WTC11 (cell line): ENCODE results near the gene RAG2.

Experiments used
- ARID4B ChIP-seq: sonication (generic); formaldehyde crosslinking; IDR thresholded peaks from 2 replicates; pipeline ENCODE4 v1.8.0; 2023; ENCODE audit warnings: missing genetic modification reagents, mild to moderate bottlenecking, borderline replicate concordance
- CREM ChIP-seq: sonication (generic); formaldehyde crosslinking; IDR thresholded peaks from 2 replicates; pipeline ENCODE4 v1.8.1; 2022; ENCODE audit warnings: mild to moderate bottlenecking, missing genetic modification reagents, moderate library complexity
- ESRRA ChIP-seq: sonication (generic); formaldehyde crosslinking; IDR thresholded peaks from 2 replicates; pipeline ENCODE4 v1.8.1; 2022; ENCODE audit warnings: mild to moderate bottlenecking, missing genetic modification reagents, borderline replicate concordance
- FOXK1 ChIP-seq: sonication (generic); formaldehyde crosslinking; IDR thresholded peaks from 2 replicates; pipeline ENCODE4 v1.8.0; 2022; ENCODE audit warnings: mild to moderate bottlenecking, moderate library complexity, missing genetic modification reagents
- JUN ChIP-seq: sonication (generic); formaldehyde crosslinking; IDR thresholded peaks from 2 replicates; pipeline ENCODE4 v1.8.0; 2023; ENCODE audit warnings: mild to moderate bottlenecking, missing genetic modification reagents
- RELA ChIP-seq: sonication (generic); formaldehyde crosslinking; IDR thresholded peaks from 2 replicates; pipeline ENCODE4 v1.8.1; 2022; ENCODE audit warnings: missing genetic modification reagents, mild to moderate bottlenecking, borderline replicate concordance
- ZNF121 ChIP-seq: sonication (generic); formaldehyde crosslinking; IDR thresholded peaks from 2 replicates; pipeline ENCODE4 v1.8.0; 2023; ENCODE audit warnings: missing genetic modification reagents
- TF ChIP-seq, protein P1 (sequence below): fragments of 200-600 bp; IDR thresholded peaks from 2 replicates; pipeline ENCODE4 v1.8.0; 2022; ENCODE audit warnings: antibody characterized with exemption

GRCh38 chr11:36622431-36623136 lies 24.5 kb upstream of the RAG2 start:
- TF ChIP-seq, protein P1, sequence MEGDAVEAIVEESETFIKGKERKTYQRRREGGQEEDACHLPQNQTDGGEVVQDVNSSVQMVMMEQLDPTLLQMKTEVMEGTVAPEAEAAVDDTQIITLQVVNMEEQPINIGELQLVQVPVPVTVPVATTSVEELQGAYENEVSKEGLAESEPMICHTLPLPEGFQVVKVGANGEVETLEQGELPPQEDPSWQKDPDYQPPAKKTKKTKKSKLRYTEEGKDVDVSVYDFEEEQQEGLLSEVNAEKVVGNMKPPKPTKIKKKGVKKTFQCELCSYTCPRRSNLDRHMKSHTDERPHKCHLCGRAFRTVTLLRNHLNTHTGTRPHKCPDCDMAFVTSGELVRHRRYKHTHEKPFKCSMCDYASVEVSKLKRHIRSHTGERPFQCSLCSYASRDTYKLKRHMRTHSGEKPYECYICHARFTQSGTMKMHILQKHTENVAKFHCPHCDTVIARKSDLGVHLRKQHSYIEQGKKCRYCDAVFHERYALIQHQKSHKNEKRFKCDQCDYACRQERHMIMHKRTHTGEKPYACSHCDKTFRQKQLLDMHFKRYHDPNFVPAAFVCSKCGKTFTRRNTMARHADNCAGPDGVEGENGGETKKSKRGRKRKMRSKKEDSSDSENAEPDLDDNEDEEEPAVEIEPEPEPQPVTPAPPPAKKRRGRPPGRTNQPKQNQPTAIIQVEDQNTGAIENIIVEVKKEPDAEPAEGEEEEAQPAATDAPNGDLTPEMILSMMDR: no peak
- no peak for TF ChIP-seq ESRRA (CRISPR knock-in tag)
- no peak for TF ChIP-seq CREM (CRISPR knock-in tag)
- TF ChIP-seq FOXK1 (CRISPR knock-in tag): no peak
- no peak for TF ChIP-seq RELA (CRISPR knock-in tag)
- TF ChIP-seq JUN (CRISPR knock-in tag): no peak
- no peak for TF ChIP-seq ARID4B (CRISPR knock-in tag)
- TF ChIP-seq ZNF121 (CRISPR knock-in tag): no peak
